K562 (cell line): Measurements from ENCODE around the gene AP1B1. TPM values are rescaled to one million over a fixed set of nuclear protein-coding genes. Genes with fewer than 3 reads are reported as not detected.

ENCODE experiments used
- ATAC-seq: fragments of 200-7000 bp; cut with Tn5 transposase; 3 replicates; pipeline ENCODE4 v1.9.1; 2020; ENCODE audit warnings: moderate library complexity
- BruUV-seq: library from RNA; stranded (reverse); fragments of 400-500 nt; replicated peaks from 2 replicates; lab custom pipeline; 2021; lab: Mats Ljungman, UMichigan
- CTCF ChIA-PET: fragments of 300-600 bp; formaldehyde crosslinking; extraction: SDS; loops from one replicate; lab custom pipeline; 2021; ENCODE audit warnings: low intra/inter-chr PET ratio; lab: Yijun Ruan, JAX
- POLR2A ChIA-PET: fragments of 300-600, 350-650 bp; sonication (Branson Sonifier 250); formaldehyde crosslinking; extraction: SDS; loops from one replicate; lab custom pipeline; 2021; ENCODE audit warnings: antibody characterized with exemption, inconsistent platforms; lab: Yijun Ruan, JAX
- DNase-seq, 4 experiments: peaks; one replicate each; pipeline versions ENCODE4 v3.0.0 to v3.0.0-alpha.2; 2011 to 2018; ENCODE audit warnings: low spot score in 3 of 4, mixed read lengths in 3 of 4; ENCODE audit errors: extremely low read depth in 1 of 4
- FAIRE-seq: peaks from 2 replicates; lab custom pipeline; 2011; peaks lifted over from hg19 to GRCh38; lab: Jason Lieb, UNC
- H2AFZ ChIP-seq: 2 replicates; pipeline ENCODE4 v1.6.0; 2011; ENCODE audit warnings: low read depth, low read length, control low read depth, inconsistent platforms
- H3K27ac ChIP-seq: fragments of 200-600 bp; 3 replicates; pipeline ENCODE4 v1.8.0; 2011; ENCODE audit warnings: low read depth, mild to moderate bottlenecking, control low read depth, inconsistent platforms, low read length, moderate library complexity, mixed read lengths; ENCODE audit errors: extremely low read depth
- H3K27me3 ChIP-seq, 2 experiments: fragments of 300-600 bp in 1 of 2; 2 replicates in 1 of 2; 3 replicates in 1 of 2; pipeline versions ENCODE4 v1.6.0 to v1.8.0; 2011; ENCODE audit warnings: inconsistent platforms in 2 of 2, low read length in 2 of 2, mild to moderate bottlenecking in 1 of 2, mixed read lengths in 1 of 2, moderate library complexity in 1 of 2; ENCODE audit not compliant: control insufficient read depth in 2 of 2, insufficient read depth in 2 of 2
- H3K36me3 ChIP-seq: fragments of 300-600 bp; 3 replicates; pipeline ENCODE4 v1.8.0; 2011; ENCODE audit warnings: mild to moderate bottlenecking, low read length, inconsistent platforms; ENCODE audit not compliant: control insufficient read depth, insufficient read depth
- H3K4me1 ChIP-seq, 2 experiments: fragments of 200-600 bp in 1 of 2; replicated peaks in 1 of 2; 2 replicates in 1 of 2; 3 replicates in 1 of 2; pipeline versions ENCODE4 v1.5.1 to v1.8.0; 2011; ENCODE audit warnings: inconsistent platforms in 2 of 2, low read length in 2 of 2, mild to moderate bottlenecking in 1 of 2, mixed read lengths in 1 of 2, moderate library complexity in 1 of 2; ENCODE audit not compliant: control insufficient read depth in 2 of 2, insufficient read depth in 2 of 2
- H3K4me2 ChIP-seq: 2 replicates; pipeline ENCODE4 v1.6.1; 2011; ENCODE audit warnings: low read length, control low read depth, inconsistent platforms, mixed read lengths; ENCODE audit not compliant: insufficient read depth
- H3K4me3 ChIP-seq: fragments of 200-600 bp; sonication (generic), shearing (Covaris generic); 2 replicates; pipeline ENCODE4 v1.5.1; 2016; ENCODE audit warnings: control low read depth, inconsistent platforms
- H3K79me2 ChIP-seq: fragments of 200-600 bp; 3 replicates; pipeline ENCODE4 v1.8.0; 2011; ENCODE audit warnings: low read length, inconsistent platforms; ENCODE audit not compliant: control insufficient read depth, insufficient read depth
- H3K9ac ChIP-seq, 2 experiments: 2 replicates each; pipeline versions ENCODE4 v1.6.0 to v1.6.1; 2011; ENCODE audit warnings: low read depth in 2 of 2, low read length in 2 of 2, control low read depth in 1 of 2, inconsistent platforms in 1 of 2, mild to moderate bottlenecking in 1 of 2, mixed read lengths in 1 of 2; ENCODE audit not compliant: insufficient read depth in 1 of 2
- H3K9me1 ChIP-seq: one replicate; pipeline ENCODE4 v1.6.0; 2011; ENCODE audit warnings: inconsistent platforms, mild to moderate bottlenecking, low read length, moderate library complexity; ENCODE audit not compliant: control insufficient read depth, insufficient read depth
- H3K9me3 ChIP-seq: replicated peaks from 2 replicates; pipeline ENCODE4 v1.5.1; 2011; ENCODE audit warnings: low read depth, low read length, inconsistent platforms; ENCODE audit not compliant: control insufficient read depth, insufficient read depth
- H4K20me1 ChIP-seq: replicated peaks from 2 replicates; pipeline ENCODE4 v1.6.1; 2011; ENCODE audit warnings: low read length, inconsistent platforms, mixed read lengths; ENCODE audit not compliant: control insufficient read depth, insufficient read depth
- ATF2 ChIP-seq: sonication (generic); formaldehyde crosslinking; IDR thresholded peaks from 2 replicates; pipeline ENCODE4 v1.8.1; 2022; ENCODE audit warnings: missing genetic modification reagents
- PRDM10 ChIP-seq: fragments of 450-650 bp; IDR thresholded peaks from 2 replicates; pipeline ENCODE4 v1.6.1; 2018; ENCODE audit not compliant: partially characterized antibody
- RBM25 ChIP-seq: fragments of 200-400 bp; formaldehyde crosslinking; IDR thresholded peaks from 2 replicates; pipeline ENCODE4 v1.6.1; 2018; ENCODE audit warnings: low read length, low read depth, moderate library complexity; ENCODE audit not compliant: severe bottlenecking
- SRSF9 ChIP-seq: fragments of 200-400 bp; formaldehyde crosslinking; IDR thresholded peaks from 2 replicates; pipeline ENCODE4 v1.6.1; 2017; ENCODE audit warnings: low read depth, low read length, borderline replicate concordance
- TEAD2 ChIP-seq: fragments of 450-650 bp; IDR thresholded peaks from 2 replicates; pipeline ENCODE4 v1.6.1; 2016; ENCODE audit warnings: missing genetic modification characterization, control low read depth, missing compliant biosample characterization
- XRCC3 ChIP-seq: fragments of 450-650 bp; IDR thresholded peaks from 2 replicates; pipeline ENCODE4 v1.6.1; 2017; ENCODE audit warnings: mild to moderate bottlenecking, moderate library complexity
- ZNF431 ChIP-seq: sonication (generic); formaldehyde crosslinking; IDR thresholded peaks from 2 replicates; pipeline ENCODE4 v1.8.0; 2022; ENCODE audit warnings: mild to moderate bottlenecking, missing genetic modification reagents
- WGBS: fragments of 100-300 bp; shearing (Covaris generic); methylation state at CpG from one replicate; pipeline ENCODE4 v1.1.6; 2016; ENCODE audit warnings: low coverage, mixed read lengths; ENCODE audit not compliant: insufficient coverage; ENCODE audit errors: missing lambda C conversion rate; 5-methylcytosine and 5-hydroxymethylcytosine counted together
- in situ Hi-C: fragments of 300-500 bp; cut with MboI; formaldehyde crosslinking; loops from 4 replicates; pipeline ENCODE4 v1.15.0; 2018; ENCODE audit warnings: inconsistent platforms, mixed read lengths
- intact Hi-C: fragments of 100-400 bp; cut with micrococcal nuclease; formaldehyde crosslinking; loops from 2 replicates; pipeline ENCODE4 v1.14.2; 2022
- polyA plus RNA-seq, 8 experiments: library from polyadenylated mRNA; depleted of rRNA in 4 of 8; stranded (reverse) in 5 of 8; unstranded in 3 of 8; fragments of >200 nt; fragmentation: Nextera tagmentation in 2 of 8; fragmentation: Illumina TruSeq in 1 of 8; extraction: Ambion mirVana in 2 of 8; extraction: Trizol in 1 of 8; gene quantifications; 2 replicates each; pipeline versions ENCODE4 v1.2.1 to v1.2.3, GENCODE V29; 2011 to 2014; ENCODE audit warnings: inconsistent platforms in 1 of 8, missing spikeins in 1 of 8
- total RNA-seq, 7 experiments: library from RNA; depleted of rRNA in 6 of 7; stranded (reverse); fragments of >200 nt in 6 of 7; fragmentation: Illumina TruSeq in 2 of 7; extraction: Trizol in 2 of 7; gene quantifications; 2 replicates each; pipeline versions ENCODE4 v1.2.1 to v1.2.3, GENCODE V29; 2011 to 2021; ENCODE audit warnings: low replicate concordance in 1 of 7

Gene AP1B1
- total and polyA plus RNA-seq, 9 of the 15 experiments (the other 6 are each of a cell fraction or from before 2014, with no cell fraction given), result 1.2 to 60.9 (median 30.1) TPM

GRCh38 chr22:29380032-29380781, 8.2 kb downstream of the AP1B1 start:
- no peak overlapping the region for H3K4me3 ChIP-seq
- no peaks in the 10 kb centered on the region for H3K27me3 ChIP-seq
- no peak overlapping the region for H3K9ac ChIP-seq
- FAIRE-seq (no peak), DNase-seq (no peak), ATAC-seq (no peak)
- no peaks in the 10 kb centered on the region for H3K9me1 ChIP-seq
- 85% methylated on average over 6 of the region's 6 CpGs for WGBS
- H3K27ac ChIP-seq, result no peak overlapping the region
- H3K36me3 ChIP-seq, result peaks cover 40% of the 10 kb centered on the region
- CTCF ChIA-PET, result no interaction called here
- no peaks in the 10 kb centered on the region for H3K9me3 ChIP-seq
- intact Hi-C loops, result no loop called here
- H3K4me2 ChIP-seq, result no peak overlapping the region
- POLR2A ChIA-PET, result no interaction called here
- H4K20me1 ChIP-seq, result no peaks in the 10 kb centered on the region
- BruUV-seq, result no TSS peak
- peaks cover 18% of the 10 kb centered on the region in 2 experiments; a peak in 4 of 5 replicates for H3K4me1 ChIP-seq
- TF ChIP-seq SRSF9, result no peak
- no peak for TF ChIP-seq TEAD2
- TF ChIP-seq ZNF431 (CRISPR knock-in tag), result no peak
- no peak for TF ChIP-seq XRCC3
- no peak overlapping the region for H2AFZ ChIP-seq
- in situ Hi-C loops, result no loop called here
- H3K79me2 ChIP-seq, result peaks cover 55% of the 10 kb centered on the region

- Histone ChIP-seq H3K9ac (no peak overlapping the region), H3K27me3 (no peaks in the 10 kb centered on the region), H4K20me1 (no peaks in the 10 kb centered on the region), H3K9me3 (no peaks in the 10 kb centered on the region), H3K27ac (no peak overlapping the region), H3K9me1 (no peaks in the 10 kb centered on the region), H3K4me2 (no peak overlapping the region), H3K79me2 (peaks cover 53% of the 10 kb centered on the region), H3K4me1 (peaks cover 18% of the 10 kb centered on the region in 2 experiments; a peak in 4 of 5 replicates), H2AFZ (no peak overlapping the region), H3K4me3 (no peak overlapping the region), H3K36me3 (peaks cover 36% of the 10 kb centered on the region)
- WGBS, result 88% methylated on average over 5 of the region's 7 CpGs
- CTCF ChIA-PET, result no interaction called here
- no peak for FAIRE-seq
- intact Hi-C loops, result no loop called here
- TF ChIP-seq RBM25 (peak; percentile 68), ATF2 (no peak), PRDM10 (no peak)
- in situ Hi-C loops, result no loop called here
- POLR2A ChIA-PET, result no interaction called here
- BruUV-seq, result no TSS peak
- DNase-seq, result no peak
- no peak for ATAC-seq
These were observed 9.1 kb downstream of the AP1B1 start for GRCh38 chr22:29379258-29379657.
